Brain microvascular endothelial cell (primary cell): ENCODE measurements around the gene CX3CL1.

ENCODE experiments used
- DNase-seq: peaks from one replicate; pipeline ENCODE4 v3.0.0-alpha.2; 2020
- H3K27ac ChIP-seq: fragments of 250-450 bp; sonication (Bioruptor Pico); 2 replicates; pipeline ENCODE4 v1.5.1; 2020; ENCODE audit warnings: mild to moderate bottlenecking, moderate library complexity
- H3K27me3 ChIP-seq: fragments of 250-450 bp; sonication (Bioruptor Pico); replicated peaks from 2 replicates; pipeline ENCODE4 v1.5.1; 2020; ENCODE audit warnings: mild to moderate bottlenecking
- H3K36me3 ChIP-seq: fragments of 250-450 bp; sonication (Bioruptor Pico); replicated peaks from 2 replicates; pipeline ENCODE4 v1.5.1; 2020; ENCODE audit warnings: mild to moderate bottlenecking
- H3K4me3 ChIP-seq: 2 replicates; pipeline ENCODE4 v1.5.1; 2011; ENCODE audit warnings: low read depth, mild to moderate bottlenecking, control low read depth, low read length, moderate library complexity
- in situ Hi-C: cut with HindIII; loops from 2 replicates; pipeline ENCODE4 v1.10.0; 2017; ENCODE audit warnings: low sequenced_read_pairs, low pct_ligation_motif_present
- TF ChIP-seq, protein P1 (sequence below): IDR thresholded peaks from 2 replicates; pipeline ENCODE4 v1.5.1; 2011; ENCODE audit warnings: low read depth, mild to moderate bottlenecking, moderate library complexity, low read length, control low read depth, inconsistent platforms; ENCODE audit errors: missing control alignments

The CX3CL1 gene

DNA sequence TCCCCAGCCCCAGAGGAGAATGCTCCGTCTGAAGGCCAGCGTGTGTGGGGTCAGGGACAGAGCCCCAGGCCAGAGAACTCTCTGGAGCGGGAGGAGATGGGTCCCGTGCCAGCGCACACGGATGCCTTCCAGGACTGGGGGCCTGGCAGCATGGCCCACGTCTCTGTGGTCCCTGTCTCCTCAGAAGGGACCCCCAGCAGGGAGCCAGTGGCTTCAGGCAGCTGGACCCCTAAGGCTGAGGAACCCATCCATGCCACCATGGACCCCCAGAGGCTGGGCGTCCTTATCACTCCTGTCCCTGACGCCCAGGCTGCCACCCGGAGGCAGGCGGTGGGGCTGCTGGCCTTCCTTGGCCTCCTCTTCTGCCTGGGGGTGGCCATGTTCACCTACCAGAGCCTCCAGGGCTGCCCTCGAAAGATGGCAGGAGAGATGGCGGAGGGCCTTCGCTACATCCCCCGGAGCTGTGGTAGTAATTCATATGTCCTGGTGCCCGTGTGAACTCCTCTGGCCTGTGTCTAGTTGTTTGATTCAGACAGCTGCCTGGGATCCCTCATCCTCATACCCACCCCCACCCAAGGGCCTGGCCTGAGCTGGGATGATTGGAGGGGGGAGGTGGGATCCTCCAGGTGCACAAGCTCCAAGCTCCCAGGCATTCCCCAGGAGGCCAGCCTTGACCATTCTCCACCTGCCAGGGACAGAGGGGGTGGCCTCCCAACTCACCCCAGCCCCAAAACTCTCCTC, 10.4 kb downstream of the CX3CL1 start:
- in situ Hi-C loops: no loop called here
- Histone ChIP-seq H3K27me3 (peaks cover 2% of the 10 kb centered on the region), H3K4me3 (no peak overlapping the region)

DNA sequence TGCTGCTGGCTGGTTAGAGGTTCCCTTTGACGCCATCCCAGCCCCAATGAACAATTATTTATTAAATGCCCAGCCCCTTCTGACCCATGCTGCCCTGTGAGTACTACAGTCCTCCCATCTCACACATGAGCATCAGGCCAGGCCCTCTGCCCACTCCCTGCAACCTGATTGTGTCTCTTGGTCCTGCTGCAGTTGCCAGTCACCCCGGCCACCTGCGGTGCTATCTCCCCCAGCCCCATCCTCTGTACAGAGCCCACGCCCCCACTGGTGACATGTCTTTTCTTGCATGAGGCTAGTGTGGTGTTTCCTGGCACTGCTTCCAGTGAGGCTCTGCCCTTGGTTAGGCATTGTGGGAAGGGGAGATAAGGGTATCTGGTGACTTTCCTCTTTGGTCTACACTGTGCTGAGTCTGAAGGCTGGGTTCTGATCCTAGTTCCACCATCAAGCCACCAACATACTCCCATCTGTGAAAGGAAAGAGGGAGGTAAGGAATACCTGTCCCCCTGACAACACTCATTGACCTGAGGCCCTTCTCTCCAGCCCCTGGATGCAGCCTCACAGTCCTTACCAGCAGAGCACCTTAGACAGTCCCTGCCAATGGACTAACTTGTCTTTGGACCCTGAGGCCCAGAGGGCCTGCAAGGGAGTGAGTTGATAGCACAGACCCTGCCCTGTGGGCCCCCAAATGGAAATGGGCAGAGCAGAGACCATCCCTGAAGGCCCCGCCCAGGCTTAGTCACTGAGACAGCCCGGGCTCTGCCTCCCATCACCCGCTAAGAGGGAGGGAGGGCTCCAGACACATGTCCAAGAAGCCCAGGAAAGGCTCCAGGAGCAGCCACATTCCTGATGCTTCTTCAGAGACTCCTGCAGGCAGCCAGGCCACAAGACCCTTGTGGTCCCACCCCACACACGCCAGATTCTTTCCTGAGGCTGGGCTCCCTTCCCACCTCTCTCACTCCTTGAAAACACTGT, 11.3 kb downstream of the CX3CL1 start:
- peak; percentile 9 for DNase-seq
- in situ Hi-C loops: no loop called here

More for the DNA sequence above, 10.4 kb downstream of the CX3CL1 start:
- Histone ChIP-seq H3K27ac (no peak overlapping the region), H3K36me3 (no peaks in the 10 kb centered on the region)
- TF ChIP-seq, protein P1, sequence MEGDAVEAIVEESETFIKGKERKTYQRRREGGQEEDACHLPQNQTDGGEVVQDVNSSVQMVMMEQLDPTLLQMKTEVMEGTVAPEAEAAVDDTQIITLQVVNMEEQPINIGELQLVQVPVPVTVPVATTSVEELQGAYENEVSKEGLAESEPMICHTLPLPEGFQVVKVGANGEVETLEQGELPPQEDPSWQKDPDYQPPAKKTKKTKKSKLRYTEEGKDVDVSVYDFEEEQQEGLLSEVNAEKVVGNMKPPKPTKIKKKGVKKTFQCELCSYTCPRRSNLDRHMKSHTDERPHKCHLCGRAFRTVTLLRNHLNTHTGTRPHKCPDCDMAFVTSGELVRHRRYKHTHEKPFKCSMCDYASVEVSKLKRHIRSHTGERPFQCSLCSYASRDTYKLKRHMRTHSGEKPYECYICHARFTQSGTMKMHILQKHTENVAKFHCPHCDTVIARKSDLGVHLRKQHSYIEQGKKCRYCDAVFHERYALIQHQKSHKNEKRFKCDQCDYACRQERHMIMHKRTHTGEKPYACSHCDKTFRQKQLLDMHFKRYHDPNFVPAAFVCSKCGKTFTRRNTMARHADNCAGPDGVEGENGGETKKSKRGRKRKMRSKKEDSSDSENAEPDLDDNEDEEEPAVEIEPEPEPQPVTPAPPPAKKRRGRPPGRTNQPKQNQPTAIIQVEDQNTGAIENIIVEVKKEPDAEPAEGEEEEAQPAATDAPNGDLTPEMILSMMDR: no peak
- no peak for DNase-seq

DNA sequence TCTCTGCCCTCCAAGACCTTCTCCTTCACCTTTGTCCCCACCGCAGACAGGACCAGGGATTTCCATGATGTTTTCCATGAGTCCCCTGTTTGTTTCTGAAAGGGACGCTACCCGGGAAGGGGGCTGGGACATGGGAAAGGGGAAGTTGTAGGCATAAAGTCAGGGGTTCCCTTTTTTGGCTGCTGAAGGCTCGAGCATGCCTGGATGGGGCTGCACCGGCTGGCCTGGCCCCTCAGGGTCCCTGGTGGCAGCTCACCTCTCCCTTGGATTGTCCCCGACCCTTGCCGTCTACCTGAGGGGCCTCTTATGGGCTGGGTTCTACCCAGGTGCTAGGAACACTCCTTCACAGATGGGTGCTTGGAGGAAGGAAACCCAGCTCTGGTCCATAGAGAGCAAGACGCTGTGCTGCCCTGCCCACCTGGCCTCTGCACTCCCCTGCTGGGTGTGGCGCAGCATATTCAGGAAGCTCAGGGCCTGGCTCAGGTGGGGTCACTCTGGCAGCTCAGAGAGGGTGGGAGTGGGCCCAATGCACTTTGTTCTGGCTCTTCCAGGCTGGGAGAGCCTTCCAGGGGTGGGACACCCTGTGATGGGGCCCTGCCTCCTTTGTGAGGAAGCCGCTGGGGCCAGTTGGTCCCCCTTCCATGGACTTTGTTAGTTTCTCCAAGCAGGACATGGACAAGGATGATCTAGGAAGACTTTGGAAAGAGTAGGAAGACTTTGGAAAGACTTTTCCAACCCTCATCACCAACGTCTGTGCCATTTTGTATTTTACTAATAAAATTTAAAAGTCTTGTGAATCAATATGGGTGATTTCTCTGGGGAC, 12.2 kb downstream of the CX3CL1 start:
- no peaks in the 10 kb centered on the region for H3K36me3 ChIP-seq
- peaks cover 3% of the 10 kb centered on the region for H3K27me3 ChIP-seq
- in situ Hi-C loops: no loop called here

More for the DNA sequence above, 11.3 kb downstream of the CX3CL1 start:
- peaks cover 3% of the 10 kb centered on the region for H3K27me3 ChIP-seq
- no peaks in the 10 kb centered on the region for H3K36me3 ChIP-seq
- H3K27ac ChIP-seq: no peak overlapping the region
- no peak overlapping the region for H3K4me3 ChIP-seq
- TF ChIP-seq, protein P1: no peak

DNA sequence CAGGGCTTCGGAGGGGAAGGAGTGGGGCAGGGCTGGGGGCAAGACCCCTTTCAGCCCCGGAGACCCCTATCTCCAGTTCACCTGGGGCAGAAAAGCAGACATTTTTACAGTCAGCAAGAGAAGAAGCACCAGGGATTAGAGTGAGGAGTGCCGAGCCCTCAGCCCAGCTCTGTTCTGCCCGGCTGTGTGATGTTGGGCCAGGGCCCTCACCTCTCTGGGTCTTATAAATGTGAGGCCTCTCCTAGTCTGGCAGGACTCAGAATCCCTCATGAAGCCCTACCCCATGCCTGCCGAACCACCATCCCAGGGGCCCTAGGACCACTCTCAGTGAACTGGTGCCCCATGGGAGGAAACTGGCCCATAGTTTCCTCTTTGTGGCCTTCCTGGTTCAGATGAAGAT, 12.8 kb downstream of the CX3CL1 start:
- TF ChIP-seq, protein P1: no peak
- Histone ChIP-seq H3K36me3 (no peaks in the 10 kb centered on the region), H3K27me3 (peaks cover 3% of the 10 kb centered on the region), H3K4me3 (no peak overlapping the region), H3K27ac (no peak overlapping the region)
- in situ Hi-C loops: no loop called here
- DNase-seq: no peak

More for the DNA sequence above, 12.2 kb downstream of the CX3CL1 start:
- Histone ChIP-seq H3K4me3 (no peak overlapping the region), H3K27ac (no peak overlapping the region)
- no peak for DNase-seq
- TF ChIP-seq, protein P1: no peak

DNA sequence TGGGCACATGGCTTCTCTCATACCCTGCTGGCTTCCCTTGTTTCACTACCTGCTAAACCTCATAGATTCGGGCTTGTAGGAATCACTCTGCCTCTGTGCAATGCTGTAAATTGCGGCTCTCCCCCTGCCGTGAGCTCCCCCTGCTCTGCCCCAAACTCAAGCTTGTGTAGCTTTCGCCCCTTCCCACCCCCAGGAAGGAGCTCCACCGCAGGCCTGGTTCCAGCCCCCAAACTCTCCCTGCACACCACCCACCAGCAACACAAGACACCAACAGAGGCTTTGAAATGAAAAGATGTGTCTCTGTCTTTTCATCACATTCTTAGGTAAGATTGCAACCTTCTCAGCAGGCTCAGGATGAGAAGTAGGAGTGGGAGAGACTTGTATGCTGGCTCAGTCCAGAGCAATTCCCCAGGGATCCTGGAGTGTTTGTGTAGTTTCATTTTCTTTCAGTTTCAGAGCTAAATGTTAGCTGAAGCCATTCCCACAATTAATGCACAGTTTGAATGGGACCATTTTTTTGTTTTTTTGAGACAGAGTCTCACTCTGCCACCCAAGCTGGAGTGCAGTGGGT, 14.2 kb downstream of the CX3CL1 start:
- H3K27me3 ChIP-seq: peaks cover 3% of the 10 kb centered on the region
- in situ Hi-C loops: no loop called here

More for the DNA sequence above, 14.2 kb downstream of the CX3CL1 start:
- Histone ChIP-seq H3K27ac (no peak overlapping the region), H3K4me3 (no peak overlapping the region), H3K36me3 (no peaks in the 10 kb centered on the region)
- peak; percentile 65 for DNase-seq
- TF ChIP-seq, protein P1: no peak
